HepG2 (cell line): ENCODE data around the gene TUBA4B. TPM values are rescaled to one million over a fixed set of nuclear protein-coding genes. Genes with fewer than 3 reads are reported as not detected.
A peak's percentile ranks its signal among the peaks of the same experiment; 100 is the strongest.

Experiments
- EED ChIP-seq: sonication (generic); formaldehyde crosslinking; IDR thresholded peaks from 2 replicates; pipeline ENCODE4 v1.5.0; 2020; ENCODE audit warnings: mild to moderate bottlenecking, missing genetic modification reagents
- HMGXB4 ChIP-seq, 2 experiments: sonication (generic) in 1 of 2; formaldehyde crosslinking in 1 of 2; IDR thresholded peaks; 2 replicates each; pipeline versions ENCODE4 v1.4.0 to v1.6.1; 2018 to 2020; ENCODE audit warnings: missing genetic modification reagents in 2 of 2, borderline replicate concordance in 1 of 2, low read depth in 1 of 2, mild to moderate bottlenecking in 1 of 2, missing biosample characterization in 1 of 2
- JDP2 ChIP-seq: sonication (generic); formaldehyde crosslinking; IDR thresholded peaks from 2 replicates; pipeline ENCODE4 v1.8.1; 2022; ENCODE audit warnings: missing genetic modification reagents, borderline replicate concordance
- KIAA2018 ChIP-seq: sonication (generic); formaldehyde crosslinking; IDR thresholded peaks from 2 replicates; pipeline ENCODE4 v1.5.0; 2020; ENCODE audit warnings: mild to moderate bottlenecking, missing genetic modification reagents, borderline replicate concordance
- NR2C2 ChIP-seq: sonication (generic); formaldehyde crosslinking; IDR thresholded peaks from 2 replicates; pipeline ENCODE4 v1.4.0; 2020; ENCODE audit warnings: missing genetic modification reagents, mild to moderate bottlenecking, moderate library complexity, borderline replicate concordance
- NR2F6 ChIP-seq, 2 experiments: IDR thresholded peaks; 2 replicates each; pipeline ENCODE4 v1.6.1; 2016; ENCODE audit warnings: antibody characterized with exemption in 1 of 2, mild to moderate bottlenecking in 1 of 2
- NRL ChIP-seq: sonication (generic); formaldehyde crosslinking; IDR thresholded peaks from 2 replicates; pipeline ENCODE4 v1.5.0; 2020; ENCODE audit warnings: missing genetic modification reagents, mild to moderate bottlenecking, moderate library complexity, borderline replicate concordance
- POGK ChIP-seq: sonication (generic); formaldehyde crosslinking; conservative IDR thresholded peaks from 2 replicates; pipeline ENCODE4 v1.8.0; 2022; ENCODE audit warnings: mild to moderate bottlenecking, moderate library complexity, missing genetic modification reagents
- ZFP37 ChIP-seq: sonication (generic); formaldehyde crosslinking; IDR thresholded peaks from 2 replicates; pipeline ENCODE4 v1.4.0; 2020; ENCODE audit warnings: missing genetic modification reagents, borderline replicate concordance
- ZFP41 ChIP-seq: sonication (generic); formaldehyde crosslinking; IDR thresholded peaks from 2 replicates; pipeline ENCODE4 v1.4.0; 2020; ENCODE audit warnings: mild to moderate bottlenecking, missing genetic modification reagents, borderline replicate concordance
- ZNF34 ChIP-seq: sonication (generic); formaldehyde crosslinking; IDR thresholded peaks from 2 replicates; pipeline ENCODE4 v1.4.0; 2020; ENCODE audit warnings: mild to moderate bottlenecking, missing genetic modification reagents, borderline replicate concordance
- ZNF501 ChIP-seq: sonication (generic); formaldehyde crosslinking; IDR thresholded peaks from 2 replicates; pipeline ENCODE4 v1.5.1; 2020; ENCODE audit warnings: mild to moderate bottlenecking, moderate library complexity, missing genetic modification reagents
- ZNF546 ChIP-seq: sonication (generic); formaldehyde crosslinking; conservative IDR thresholded peaks from 2 replicates; pipeline ENCODE4 v1.8.1; 2023; ENCODE audit warnings: mild to moderate bottlenecking, missing genetic modification reagents
- ZNF580 ChIP-seq: IDR thresholded peaks from 2 replicates; pipeline ENCODE4 v1.6.1; 2016; ENCODE audit warnings: low read depth, borderline replicate concordance
- ZNF605 ChIP-seq: sonication (generic); formaldehyde crosslinking; IDR thresholded peaks from 2 replicates; pipeline ENCODE4 v1.8.0; 2022; ENCODE audit warnings: mild to moderate bottlenecking, missing genetic modification reagents
- polyA plus RNA-seq, 8 experiments: library from polyadenylated mRNA; depleted of rRNA in 3 of 8; stranded (reverse) in 7 of 8; unstranded in 1 of 8; fragments of >200 nt; fragmentation: Illumina TruSeq in 4 of 8; extraction: Trizol in 4 of 8; gene quantifications; 2 replicates each; pipeline versions ENCODE4 v1.2.1 to v1.2.3, GENCODE V29; 2011 to 2016; ENCODE audit warnings: low read depth in 4 of 8, missing spikeins in 1 of 8, mixed read lengths in 1 of 8; ENCODE audit not compliant: insufficient read depth in 1 of 8
- total RNA-seq, 5 experiments: library from RNA; depleted of rRNA; stranded (reverse); fragments of >200 nt; fragmentation: Illumina TruSeq; extraction: Trizol; gene quantifications; 2 replicates each; pipeline ENCODE4 v1.2.3, GENCODE V29; 2016; ENCODE audit warnings: low read depth in 1 of 5

TUBA4B gene
- total and polyA plus RNA-seq, 2 of the 13 experiments (the other 11 are each of a cell fraction or from before 2014, with no cell fraction given): 0.18 to 0.22 TPM

- TF ChIP-seq NR2C2 (CRISPR knock-in tag) (no peak; the same call in 1 of the 2 replicates), ZFP37 (CRISPR knock-in tag) (no peak; the same call in 1 of the 2 replicates), ZNF546 (CRISPR knock-in tag) (no peak), NR2F6 (IDR thresholded peaks at IDR 0.05) (no peak), NR2F6 (CRISPR knock-in tag; IDR thresholded peaks at IDR 0.05) (peak; percentile 64), POGK (CRISPR knock-in tag) (no peak), ZNF501 (CRISPR knock-in tag) (no peak; the same call in 1 of the 2 replicates), ZNF34 (CRISPR knock-in tag) (no peak), ZNF605 (0 out of 2 replicates have a peak, but pooled peaks have one; percentile 84), ZNF580 (CRISPR knock-in tag) (no peak), HMGXB4 (CRISPR knock-in tag; IDR thresholded peaks at IDR 0.05; ENCODE audit: borderline replicate concordance in 1 of 2, low read depth in 1 of 2) (peak; percentile 21 to 67; a peak in 2 of 4 replicates), EED (peak; percentile 13; the same call in 1 of the 2 replicates), ZFP41 (no peak), KIAA2018 (CRISPR knock-in tag) (no peak), JDP2 (CRISPR knock-in tag) (no peak; the same call in 1 of the 2 replicates), NRL (peak; percentile 37; the same call in 1 of the 2 replicates)
Observed at GRCh38 chr2:219207134-219207883, 45.7 kb upstream of the TUBA4B start (continued).
